ENCODE results near the gene ELMO1. TPM values are rescaled to one million over a fixed set of nuclear protein-coding genes. Genes with fewer than 3 reads are reported as not detected.

ELMO1 gene
- total and polyA plus RNA-seq, 2 of the 13 experiments (the other 11 are each of a cell fraction or from before 2014, with no cell fraction given), result 0.11 to 0.17 TPM

GRCh38 chr7:37435156-37435855 lies 13.4 kb downstream of the ELMO1 start:
- TF ChIP-seq CREBL2 (CRISPR knock-in tag; IDR thresholded peaks at IDR 0.05; ENCODE audit: borderline replicate concordance) (no peak), GLMP (CRISPR knock-in tag; IDR thresholded peaks at IDR 0.05; ENCODE audit: borderline replicate concordance) (no peak), NFE2 (CRISPR knock-in tag; IDR thresholded peaks at IDR 0.05) (no peak), SRF (IDR thresholded peaks at IDR 0.05; ENCODE audit: low read depth, low read length) (no peak), ZNF75D (CRISPR knock-in tag; IDR thresholded peaks at IDR 0.05; ENCODE audit: borderline replicate concordance) (no peak), MATR3 (CRISPR knock-in tag; IDR thresholded peaks at IDR 0.05) (no peak), ZNF530 (CRISPR knock-in tag; IDR thresholded peaks at IDR 0.05; ENCODE audit: low read depth) (no peak), RBFOX2 (IDR thresholded peaks at IDR 0.05; ENCODE audit: low read depth, low read length) (no peak), TCF12 (IDR thresholded peaks at IDR 0.05) (no peak), TCF12 (CRISPR knock-in tag; IDR thresholded peaks at IDR 0.05) (no peak), ZBTB44 (CRISPR knock-in tag; IDR thresholded peaks at IDR 0.05) (no peak)
- TF ChIP-seq, protein P1, sequence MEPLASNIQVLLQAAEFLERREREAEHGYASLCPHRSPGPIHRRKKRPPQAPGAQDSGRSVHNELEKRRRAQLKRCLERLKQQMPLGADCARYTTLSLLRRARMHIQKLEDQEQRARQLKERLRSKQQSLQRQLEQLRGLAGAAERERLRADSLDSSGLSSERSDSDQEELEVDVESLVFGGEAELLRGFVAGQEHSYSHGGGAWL (CRISPR knock-in tag; IDR thresholded peaks at IDR 0.05), result no peak
- no peaks in the 10 kb centered on the region for H3K79me2 ChIP-seq (ENCODE audit: insufficient read depth, low read length)
- no peaks in the 10 kb centered on the region for H3K27me3 ChIP-seq (ENCODE audit: control insufficient read depth in 1 of 2, insufficient read depth in 2 of 2, low read length in 2 of 2)
- no peaks in the 10 kb centered on the region for H3K9me3 ChIP-seq (ENCODE audit: low read length)
- DNase-seq (ENCODE audit: low spot score), result no peak
- intact Hi-C loops (cut with micrococcal nuclease; ENCODE audit: unreplicated experiment) (no loop called here), in situ Hi-C loops (cut with HindIII; ENCODE audit: extremely low pct_ligation_motif_present, low pct_unique_long_range_greater_than_20kb) (no loop called here)
- H3K36me3 ChIP-seq (replicated peaks in 1 of 2; ENCODE audit: control insufficient read depth in 1 of 2, insufficient read depth in 2 of 2, low read length in 2 of 2), result no peaks in the 10 kb centered on the region
- no peak for ATAC-seq
- H3K27ac ChIP-seq (ENCODE audit: extremely low read length, insufficient read depth, low read length), result no peak overlapping the region
- FAIRE-seq, result no peak
- BruUV-seq (replicated peaks), result no TSS peak
- H3K9ac ChIP-seq (ENCODE audit: insufficient read depth, low read depth, low read length), result no peak overlapping the region
- no peak overlapping the region for H3K4me2 ChIP-seq (ENCODE audit: low read depth, low read length)
- WGBS (ENCODE audit: low lambda C conversion rate), result 39% methylated on average over 6 of the region's 6 CpGs
- H2AFZ ChIP-seq (ENCODE audit: low read length), result no peak overlapping the region
- no peaks in the 10 kb centered on the region for H3K4me1 ChIP-seq (ENCODE audit: insufficient read depth, low read length)
- H3K4me3 ChIP-seq (replicated peaks in 1 of 3; ENCODE audit: insufficient read depth in 1 of 3, low read depth in 2 of 3, low read length in 3 of 3), result no peak overlapping the region
- no peaks in the 10 kb centered on the region for H4K20me1 ChIP-seq (ENCODE audit: insufficient read depth, low read length)
- CTCF ChIA-PET (ENCODE audit: low intra/inter-chr PET ratio, low total read pairs), result no interaction called here
- POLR2A ChIA-PET, result no interaction called here

All from HepG2 (cell line).